ENCODE measurements around the gene CHRDL1.
"Not testable (repeated sequence)": the region's sequence is repeated elsewhere in the genome, so short reads cannot be mapped to it uniquely, and the experiment has no call there.

CHRDL1 gene, protein sequence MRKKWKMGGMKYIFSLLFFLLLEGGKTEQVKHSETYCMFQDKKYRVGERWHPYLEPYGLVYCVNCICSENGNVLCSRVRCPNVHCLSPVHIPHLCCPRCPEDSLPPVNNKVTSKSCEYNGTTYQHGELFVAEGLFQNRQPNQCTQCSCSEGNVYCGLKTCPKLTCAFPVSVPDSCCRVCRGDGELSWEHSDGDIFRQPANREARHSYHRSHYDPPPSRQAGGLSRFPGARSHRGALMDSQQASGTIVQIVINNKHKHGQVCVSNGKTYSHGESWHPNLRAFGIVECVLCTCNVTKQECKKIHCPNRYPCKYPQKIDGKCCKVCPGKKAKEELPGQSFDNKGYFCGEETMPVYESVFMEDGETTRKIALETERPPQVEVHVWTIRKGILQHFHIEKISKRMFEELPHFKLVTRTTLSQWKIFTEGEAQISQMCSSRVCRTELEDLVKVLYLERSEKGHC

GRCh38 chrX:110795645-110796406 is at the start of gene CHRDL1:
Gene CHRDL1 (minus strand): TSS chrX:110795817. CDS start chrX:110792181, 3,636 bp downstream.
- DNase-seq (ENCODE audit: low read depth) = no peak

DNA sequence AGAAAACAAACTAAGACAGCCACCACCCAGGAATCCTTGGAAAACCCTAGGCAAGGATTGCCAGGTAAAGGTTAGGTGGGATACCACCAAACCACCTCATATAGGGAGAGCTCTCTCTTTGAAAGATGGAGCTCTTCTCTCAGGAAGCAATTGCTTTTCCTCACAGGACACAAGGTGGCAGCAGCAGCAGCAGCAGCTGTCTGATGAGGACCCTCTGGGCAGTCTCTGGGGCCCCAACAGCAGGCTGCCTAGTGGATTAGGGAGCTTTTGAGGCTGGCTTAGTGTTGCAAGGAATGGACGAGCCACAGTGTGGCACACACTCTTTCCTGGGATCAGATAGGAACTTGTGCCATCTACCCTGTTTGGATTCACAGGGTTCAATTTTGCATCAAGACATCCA is 41.4 kb upstream of the CHRDL1 start:
- DNase-seq (ENCODE audit: low read depth) = no peak

DNA sequence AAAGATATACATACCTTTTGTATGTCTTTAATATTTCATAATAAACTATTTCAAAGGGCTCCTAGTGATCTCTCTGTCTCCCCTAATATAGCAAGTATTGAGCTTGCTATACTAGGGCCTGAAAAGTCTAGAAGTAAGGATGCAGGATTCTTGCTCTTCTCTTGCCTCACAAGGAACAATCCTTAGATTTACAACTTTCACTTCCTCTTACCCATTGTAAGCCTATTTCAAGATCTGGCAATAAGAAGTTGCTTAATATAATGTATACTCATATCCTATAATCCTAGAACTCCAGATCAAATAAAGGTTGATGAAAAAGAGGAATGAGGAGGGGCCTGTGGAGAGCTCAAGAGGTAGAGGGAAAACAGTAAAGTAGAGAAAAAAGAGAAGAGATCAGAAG is 40.8 kb upstream of the CHRDL1 start:
- no peak for DNase-seq (ENCODE audit: low read depth)

DNA sequence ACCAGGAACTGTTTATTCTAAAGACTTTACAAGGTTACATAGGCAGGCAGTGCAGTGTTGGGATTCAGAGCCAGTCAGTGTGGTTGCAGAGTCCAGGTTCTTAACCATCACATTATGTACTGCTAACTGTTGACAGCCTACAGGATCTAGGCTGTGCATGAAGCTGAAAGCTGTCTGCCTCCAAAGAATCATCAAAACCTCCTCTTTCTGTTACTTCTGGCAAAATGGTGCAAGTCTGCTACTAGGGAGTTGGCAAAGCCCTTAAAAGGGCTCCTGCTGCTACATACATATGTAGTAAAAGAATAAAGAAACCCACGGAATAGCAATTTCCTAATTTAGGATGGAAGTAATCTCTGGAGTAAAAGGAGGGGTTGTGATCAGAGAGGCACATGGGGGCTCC is 40.4 kb upstream of the CHRDL1 start:
- DNase-seq (ENCODE audit: low read depth) = no peak

DNA sequence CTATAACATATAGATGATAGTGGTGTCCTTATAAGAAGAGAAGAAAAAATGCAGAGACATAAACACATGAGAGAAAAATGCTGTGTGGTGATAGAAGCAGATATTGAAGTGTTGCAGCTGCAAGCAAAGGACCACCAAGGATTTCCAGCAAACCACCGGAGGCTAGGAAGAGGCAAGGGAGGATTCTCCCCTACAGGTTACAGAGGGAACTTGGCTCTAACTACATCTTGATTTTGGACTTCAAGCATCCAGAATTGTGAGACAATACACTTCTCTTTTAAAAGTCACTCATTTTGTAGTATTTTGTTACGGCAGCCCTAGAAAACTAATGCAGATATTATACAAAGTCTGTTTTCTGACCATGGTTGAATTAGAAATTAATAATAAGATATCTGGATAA is 30.4 kb upstream of the CHRDL1 start:
- DNase-seq (ENCODE audit: low read depth) = no peak

GRCh38 chrX:110816543-110816942 is 20.9 kb upstream of the CHRDL1 start:
- DNase-seq (ENCODE audit: low read depth) = not testable (repeated sequence)

DNA sequence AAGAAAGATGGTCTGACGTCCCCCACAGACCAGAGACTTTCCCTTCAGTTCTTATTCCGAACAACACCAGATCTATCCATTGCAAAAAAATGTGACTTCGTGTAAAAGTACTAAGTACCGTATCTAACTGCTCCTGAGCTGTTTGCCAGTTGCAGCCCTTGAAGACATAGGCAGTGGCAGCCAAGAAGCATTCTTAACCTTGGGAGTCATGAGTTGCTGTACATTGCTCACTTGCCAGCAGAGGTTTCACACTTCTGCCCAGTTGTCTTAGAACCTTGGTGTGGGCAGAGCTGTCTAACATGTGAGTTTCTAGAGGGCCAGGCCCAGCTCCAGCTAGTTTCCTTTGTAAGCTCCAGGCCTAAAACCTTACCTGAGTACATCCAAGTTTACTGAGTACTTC is 10.5 kb upstream of the CHRDL1 start:
- DNase-seq (ENCODE audit: low read depth) = peak; percentile 28

- DNase-seq (ENCODE audit: low read depth) = no peak
These were observed 9.7 kb upstream of the CHRDL1 start for GRCh38 chrX:110805303-110805702.

DNA sequence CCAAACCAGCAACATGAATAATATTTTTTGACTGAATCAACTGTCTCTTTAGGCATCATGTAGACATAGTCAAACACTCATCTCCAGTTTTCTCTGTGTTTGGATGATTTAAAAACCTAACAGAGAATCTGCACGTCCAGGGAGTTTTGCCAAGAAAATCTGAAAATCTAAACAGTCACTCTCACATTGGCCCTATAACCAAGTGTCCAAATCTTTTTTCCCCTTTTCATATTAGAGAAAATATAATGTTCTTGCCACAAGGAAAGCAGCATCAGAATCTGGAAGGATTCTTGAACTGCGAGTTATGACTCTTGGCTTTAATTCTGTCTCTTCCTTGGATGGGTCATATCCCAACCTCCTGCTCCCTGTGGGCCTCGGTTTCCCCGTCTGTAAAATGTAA is 8.8 kb upstream of the CHRDL1 start:
- DNase-seq (ENCODE audit: low read depth) = no peak

GRCh38 chrX:110803506-110803905 is 7.9 kb upstream of the CHRDL1 start:
- DNase-seq (ENCODE audit: low read depth) = no peak

GRCh38 chrX:110796407-110796697 is 735 bp upstream of the CHRDL1 start:
- no peak for DNase-seq (ENCODE audit: low read depth)

DNA sequence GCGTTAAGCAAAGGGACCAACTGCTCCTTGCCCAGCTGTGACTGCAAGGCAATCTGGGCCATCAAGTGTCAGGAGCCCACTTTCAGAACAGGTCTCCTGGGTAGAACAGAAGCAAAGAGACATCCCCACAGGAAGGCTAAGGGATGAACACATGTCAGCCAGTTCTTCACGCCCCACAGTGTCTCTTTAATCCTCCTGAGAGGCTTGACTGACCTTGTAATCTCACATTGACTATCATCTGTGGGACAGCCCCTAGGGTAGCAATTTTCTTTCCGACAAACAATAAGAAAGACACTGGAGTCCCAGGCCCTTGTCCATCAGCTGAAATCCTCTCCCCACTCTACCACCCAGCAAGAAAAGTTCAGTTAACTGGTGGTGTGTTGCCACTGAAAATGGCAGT is 1.0 kb downstream of the CHRDL1 start:
- DNase-seq (ENCODE audit: low read depth) = no peak

GRCh38 chrX:110791071-110791470 is 4.5 kb downstream of the CHRDL1 start:
- no peak for DNase-seq (ENCODE audit: low read depth)

- DNase-seq (ENCODE audit: low read depth) = no peak
These were observed 9.1 kb downstream of the CHRDL1 start for GRCh38 chrX:110786486-110786885.

- DNase-seq (ENCODE audit: low read depth) = peak; percentile 69
These were observed 35.8 kb downstream of the CHRDL1 start for GRCh38 chrX:110759785-110760184.

DNA sequence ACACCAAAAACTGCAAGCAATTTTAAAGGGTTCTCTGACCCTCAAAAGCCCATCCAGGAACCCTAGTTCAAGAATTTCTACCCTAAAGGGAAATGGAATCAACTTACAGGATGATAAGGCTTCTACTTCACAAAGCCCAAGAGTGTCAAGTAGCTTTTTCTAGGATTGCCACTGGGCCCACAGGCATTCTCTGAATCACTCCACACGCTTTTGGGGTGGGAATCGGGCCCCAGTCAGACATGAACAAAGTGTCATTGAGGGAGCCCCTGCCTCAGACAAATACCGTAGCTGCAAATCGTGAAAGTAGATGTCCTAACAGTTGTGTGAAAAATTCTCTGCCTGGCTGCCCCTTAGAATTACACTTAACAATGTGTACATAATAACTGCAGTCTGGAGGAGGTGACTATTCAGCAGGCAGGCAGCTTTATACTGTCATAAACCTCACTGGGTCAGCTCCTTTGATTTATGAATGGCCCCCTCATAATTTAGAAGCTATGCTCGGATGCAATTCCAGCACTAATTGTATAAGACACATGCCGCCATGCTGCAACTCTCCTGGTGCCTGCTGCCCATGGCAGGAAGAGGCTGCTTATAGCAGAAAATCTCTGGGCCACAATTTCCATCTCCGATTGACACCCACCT is 36.7 kb downstream of the CHRDL1 start:
- no peak for DNase-seq (ENCODE audit: low read depth)

GRCh38 chrX:110755611-110756010 is 40.0 kb downstream of the CHRDL1 start:
- no peak for DNase-seq (ENCODE audit: low read depth)

- peak; percentile 33 for DNase-seq (ENCODE audit: low read depth)
These were observed 40.6 kb downstream of the CHRDL1 start for GRCh38 chrX:110755061-110755460.

DNA sequence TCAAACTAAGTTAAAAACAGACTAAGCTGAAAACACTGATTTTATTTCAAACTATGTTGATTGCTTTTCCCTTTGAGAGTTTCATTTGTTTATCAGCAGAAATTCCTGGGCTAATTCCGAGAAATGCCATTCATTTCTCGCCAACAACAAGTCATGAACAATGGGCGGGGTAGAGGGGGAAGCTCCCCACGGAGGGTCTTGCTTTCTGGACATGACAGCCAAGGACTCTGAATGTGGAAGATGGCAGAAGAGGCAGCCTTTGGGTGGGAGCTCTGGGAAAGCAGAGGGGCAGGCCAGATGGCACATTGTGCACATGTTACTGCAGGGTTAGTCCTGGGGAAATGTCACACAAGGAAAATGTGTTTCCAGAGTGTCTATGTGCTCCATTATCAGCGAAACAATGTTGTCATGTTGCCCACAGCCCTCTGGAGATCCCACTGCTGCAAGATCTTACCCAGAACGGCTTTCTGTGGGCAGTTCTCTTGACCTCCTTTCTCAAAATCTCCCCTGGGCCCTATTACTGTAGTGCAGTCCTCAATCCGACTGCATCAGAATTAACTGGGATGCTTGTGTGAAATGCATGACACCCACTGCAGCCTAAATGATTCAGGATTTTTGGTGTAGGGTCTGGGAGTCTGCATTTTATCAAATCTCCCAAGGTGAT is 45.0 kb downstream of the CHRDL1 start:
- no peak for DNase-seq (ENCODE audit: low read depth)

- no peak for DNase-seq (ENCODE audit: low read depth)
These were observed 47.3 kb downstream of the CHRDL1 start for GRCh38 chrX:110748256-110748806.

DNA sequence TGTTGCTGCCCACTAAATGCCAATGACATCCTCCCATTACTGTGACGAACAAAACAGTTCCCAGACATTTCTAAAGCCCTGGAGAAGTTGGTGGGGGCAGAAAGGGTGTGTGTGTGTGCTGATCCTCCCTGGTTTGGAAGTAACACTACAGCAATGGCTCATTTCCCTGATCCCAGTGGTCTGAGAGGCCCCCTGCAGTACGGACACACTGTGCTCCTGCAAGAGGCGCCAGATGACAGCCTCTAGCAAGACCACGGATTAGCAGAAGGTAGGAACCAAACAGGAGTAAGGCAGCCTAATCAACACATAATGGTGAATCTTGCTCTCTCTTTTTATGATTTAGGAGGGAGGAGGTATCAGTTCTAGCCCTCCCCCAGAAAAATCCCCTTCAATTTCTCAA is 49.6 kb downstream of the CHRDL1 start:
- no peak for DNase-seq (ENCODE audit: low read depth)

GRCh38 chrX:110745288-110745687 is 50.3 kb downstream of the CHRDL1 start:
- no peak for DNase-seq (ENCODE audit: low read depth)
